Caki2 (cell line): ENCODE measurements around the gene BLTP3A. TPM values are rescaled to one million over a fixed set of nuclear protein-coding genes. Genes with fewer than 3 reads are reported as not detected.
A peak's percentile ranks its signal among the peaks of the same experiment; 100 is the strongest.
"Not testable (repeated sequence)": the region's sequence is repeated elsewhere in the genome, so short reads cannot be mapped to it uniquely, and the experiment has no call there.

Source experiments
- DNase-seq: peaks from one replicate; pipeline ENCODE4 v3.0.0-alpha.2; 2015; ENCODE audit warnings: low read depth
- in situ Hi-C: cut with HindIII; loops from 2 replicates; pipeline ENCODE4 v1.10.0; 2016; ENCODE audit warnings: low sequenced_read_pairs, low pct_unique_long_range_greater_than_20kb, mixed read lengths
- total RNA-seq: library from RNA; depleted of rRNA; stranded (reverse); fragments of >200 nt; shearing (Covaris generic); gene quantifications from 2 replicates; pipeline ENCODE4 v1.2.3, GENCODE V29; 2014; ENCODE audit warnings: low replicate concordance; rRNA removed

Gene BLTP3A
- total RNA-seq, 1 experiment from 2014 or later = 5.6 TPM

DNA sequence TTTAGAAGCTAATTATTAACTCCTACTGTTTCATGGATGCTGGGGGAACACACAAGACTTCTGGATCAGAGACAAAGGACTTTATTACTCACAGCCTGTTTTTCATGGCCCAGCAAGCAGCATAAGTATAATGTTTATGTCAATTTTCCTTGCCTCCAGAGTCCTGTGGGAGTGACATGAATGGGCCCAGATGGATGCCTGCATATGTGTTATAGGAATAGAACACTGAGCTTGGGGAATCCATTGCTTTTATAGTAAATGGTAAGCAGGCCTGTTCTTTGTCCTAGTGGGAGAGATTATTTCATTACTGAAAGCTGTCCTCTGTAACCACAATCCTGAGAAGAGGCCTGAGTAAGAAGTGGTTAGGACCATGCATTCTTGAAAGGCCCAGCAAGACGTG lies 25.6 kb downstream of the BLTP3A start:
- in situ Hi-C loops = no loop called here
- peak; percentile 29 for DNase-seq

DNA sequence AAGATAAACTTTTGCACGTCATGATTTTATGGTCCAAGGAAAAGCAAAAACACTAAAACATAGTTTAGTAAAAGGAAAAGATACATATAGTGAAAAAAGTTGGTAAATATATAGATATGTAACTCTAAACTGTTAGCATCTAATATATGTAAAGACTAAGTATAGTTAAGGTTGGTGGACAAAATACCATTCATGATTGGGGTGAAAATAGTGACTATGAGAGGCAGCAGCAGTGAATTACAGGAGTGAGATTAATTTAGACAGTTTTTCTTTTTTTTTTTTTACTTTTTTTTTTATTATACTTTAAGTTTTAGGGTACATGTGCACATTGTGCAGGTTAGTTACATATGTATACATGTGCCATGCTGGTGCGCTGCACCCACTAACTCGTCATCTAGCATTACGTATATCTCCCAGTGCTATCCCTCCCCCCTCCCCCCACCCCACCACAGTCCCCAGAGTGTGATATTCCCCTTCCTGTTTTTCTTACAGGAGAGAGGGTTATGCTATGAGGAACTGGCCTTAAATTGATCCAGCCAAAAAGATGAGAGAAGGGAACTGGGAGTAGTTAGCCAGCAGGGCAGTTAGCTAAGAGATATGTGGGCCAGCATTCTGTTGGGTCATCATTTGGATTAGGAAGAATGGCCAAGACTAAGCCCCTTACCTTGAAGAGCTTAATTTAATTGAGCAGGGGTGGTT lies 27.1 kb downstream of the BLTP3A start:
- DNase-seq, in situ Hi-C loops: not testable (repeated sequence)

- in situ Hi-C loops = no loop called here
- DNase-seq = no peak
These were observed 27.9 kb downstream of the BLTP3A start for GRCh38 chr6:34819571-34820480.

DNA sequence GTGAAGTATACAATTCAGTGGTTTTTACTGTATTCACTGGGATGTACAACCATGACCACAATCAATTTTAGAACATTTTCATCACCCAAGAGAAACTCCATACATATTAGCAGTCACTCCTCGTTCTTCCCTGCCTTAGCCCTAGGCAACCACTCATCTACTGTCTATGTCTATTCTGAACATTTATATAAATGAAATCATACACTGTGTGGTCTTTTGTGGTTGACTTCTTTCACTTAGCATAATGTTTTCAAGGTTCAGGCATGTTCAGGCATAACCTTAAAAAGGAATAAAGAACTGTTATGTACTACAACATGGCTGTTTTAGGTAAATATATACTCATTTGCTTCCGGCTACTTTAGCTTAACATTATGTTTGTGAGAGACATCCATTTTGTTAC lies 37.3 kb downstream of the BLTP3A start:
- DNase-seq = no peak
- in situ Hi-C loops = no loop called here

GRCh38 chr6:34832942-34833341 lies 41.1 kb downstream of the BLTP3A start:
- in situ Hi-C loops = no loop called here
- no peak for DNase-seq

DNA sequence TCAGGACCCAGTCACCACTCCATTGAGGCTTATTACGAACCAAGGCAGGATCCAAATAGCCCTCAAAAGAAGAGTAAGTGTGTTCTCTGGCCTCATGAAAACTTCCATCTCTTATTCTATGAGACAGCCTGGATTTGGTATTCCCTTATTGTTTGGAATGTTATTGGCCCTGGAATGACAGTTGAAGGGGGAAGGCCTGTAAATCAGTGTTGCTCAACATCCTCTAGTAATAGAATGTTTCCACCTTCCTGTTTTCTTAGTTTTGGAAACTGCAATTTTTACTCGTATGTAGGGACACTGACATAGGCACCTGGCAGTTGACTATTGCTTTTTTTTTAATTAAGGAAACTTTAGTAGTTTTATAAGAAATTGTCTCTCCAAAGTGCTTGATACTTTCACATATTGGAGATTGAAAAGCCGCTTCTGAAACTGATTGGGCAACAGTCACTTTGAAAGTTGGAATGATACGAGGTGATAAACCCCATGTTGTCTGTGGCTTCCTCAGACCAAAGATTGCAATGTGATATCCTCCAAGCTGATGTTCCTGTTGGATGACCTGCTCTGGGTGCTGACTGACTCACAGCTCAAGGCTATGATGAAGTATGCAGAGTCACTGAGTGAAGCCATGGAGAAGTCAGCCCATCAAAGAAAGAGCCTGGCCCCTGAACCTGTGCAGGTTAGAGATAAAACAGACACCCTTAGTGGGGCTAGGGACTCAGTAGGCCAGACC lies 43.1 kb downstream of the BLTP3A start:
- no peak for DNase-seq
- in situ Hi-C loops = no loop called here

GRCh38 chr6:34836008-34836407 lies 44.1 kb downstream of the BLTP3A start:
- no peak for DNase-seq
- in situ Hi-C loops = no loop called here

DNA sequence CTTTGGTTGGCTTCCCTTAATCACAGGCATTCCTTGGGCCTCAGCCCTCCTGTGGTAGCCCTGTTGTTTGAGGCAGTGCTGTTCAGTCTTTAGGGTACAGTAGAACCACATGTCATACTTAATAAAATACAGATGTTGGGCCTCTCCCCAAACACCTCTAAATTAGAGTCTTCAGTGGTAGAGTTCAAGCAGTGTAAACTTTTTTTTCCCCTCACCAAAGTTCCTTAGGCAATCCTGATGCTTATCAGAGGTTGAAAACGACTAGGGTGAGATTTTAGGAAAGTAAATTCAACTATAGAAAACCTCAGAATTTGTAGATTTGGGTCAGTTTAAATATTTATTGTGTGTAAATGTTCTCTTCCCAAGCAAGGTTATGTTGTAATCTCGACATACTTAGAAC lies 44.6 kb downstream of the BLTP3A start:
- DNase-seq = no peak
- in situ Hi-C loops = no loop called here

DNA sequence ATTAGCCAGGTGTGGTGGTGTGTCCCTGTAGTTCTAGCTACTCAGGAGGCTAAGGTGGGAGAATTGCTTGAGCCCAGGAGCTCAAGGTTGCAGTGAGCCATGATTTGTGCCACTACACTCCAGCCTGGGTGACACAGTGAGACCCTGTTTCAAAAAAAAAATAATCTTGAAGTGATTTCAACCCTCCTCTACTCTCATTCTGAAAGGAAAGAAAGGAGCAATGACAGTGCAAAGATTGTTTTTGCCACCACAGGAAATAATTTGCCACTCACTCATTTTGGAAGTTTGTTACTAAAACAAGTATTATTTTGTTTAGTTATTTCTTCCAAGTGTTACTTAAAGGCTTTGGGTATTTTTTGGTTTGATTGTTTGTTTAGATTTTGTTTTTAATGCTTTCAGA lies 45.6 kb downstream of the BLTP3A start:
- in situ Hi-C loops = no loop called here
- no peak for DNase-seq

DNA sequence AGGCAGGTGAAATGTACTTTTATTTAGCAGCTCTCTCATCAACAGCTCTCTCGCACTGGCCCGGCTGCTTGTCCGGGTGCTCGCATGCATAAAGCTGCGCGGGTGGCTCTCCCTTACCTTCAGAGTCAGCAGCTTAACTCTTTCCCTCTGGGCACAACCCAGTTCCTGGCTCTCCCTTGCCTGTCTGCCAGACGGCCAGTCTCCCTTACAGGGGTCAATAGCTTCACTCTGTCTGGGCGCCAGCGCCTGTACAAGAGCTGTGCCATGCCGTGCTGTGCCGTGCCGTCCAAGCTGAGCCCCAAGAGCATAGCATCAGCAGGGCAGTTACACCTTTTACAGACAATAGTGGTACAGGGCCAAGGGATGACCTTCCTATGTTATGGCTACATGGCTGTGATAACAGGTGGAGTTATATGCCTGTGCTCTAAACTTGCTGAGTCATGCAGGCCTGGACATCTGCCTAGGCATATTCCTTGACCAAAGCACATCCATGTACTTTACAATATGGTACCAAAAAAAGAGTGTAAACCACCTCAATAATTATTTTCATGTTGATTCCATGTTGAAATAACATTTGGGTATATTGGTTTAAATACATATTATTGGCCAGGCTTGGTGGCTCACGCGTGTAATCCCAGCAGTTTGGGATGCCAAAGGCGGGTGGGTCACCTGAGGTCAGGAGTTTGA lies 47.9 kb downstream of the BLTP3A start:
- DNase-seq = no peak
- in situ Hi-C loops = no loop called here

Other genes with a start within 250 kb of the BLTP3A start
- 0.24 TPM in 1 of 2 replicates, not detected in the other for gene SPDEF, start 235.8 kb upstream of the BLTP3A start, total RNA-seq
- gene ILRUN, start 95.3 kb upstream of the BLTP3A start, total RNA-seq = 46.1 and 54.5 TPM in 2 replicates
- gene SNRPC, start 34.6 kb upstream of the BLTP3A start, total RNA-seq = 468 and 560 TPM in 2 replicates
- 43.8 and 46.4 TPM in 2 replicates for gene TAF11, start 96.0 kb downstream of the BLTP3A start, total RNA-seq
- gene ANKS1A, start 97.2 kb downstream of the BLTP3A start, total RNA-seq = 10.0 and 15.2 TPM in 2 replicates